ENCODE measurements around the gene SSR4.
A peak's percentile ranks its signal among the peaks of the same experiment; 100 is the strongest.

GRCh38 chrX:153829799-153830639 lies 35.6 kb downstream of the SSR4 start, which contains the start of gene PDZD4:
- TF ChIP-seq, protein P1, sequence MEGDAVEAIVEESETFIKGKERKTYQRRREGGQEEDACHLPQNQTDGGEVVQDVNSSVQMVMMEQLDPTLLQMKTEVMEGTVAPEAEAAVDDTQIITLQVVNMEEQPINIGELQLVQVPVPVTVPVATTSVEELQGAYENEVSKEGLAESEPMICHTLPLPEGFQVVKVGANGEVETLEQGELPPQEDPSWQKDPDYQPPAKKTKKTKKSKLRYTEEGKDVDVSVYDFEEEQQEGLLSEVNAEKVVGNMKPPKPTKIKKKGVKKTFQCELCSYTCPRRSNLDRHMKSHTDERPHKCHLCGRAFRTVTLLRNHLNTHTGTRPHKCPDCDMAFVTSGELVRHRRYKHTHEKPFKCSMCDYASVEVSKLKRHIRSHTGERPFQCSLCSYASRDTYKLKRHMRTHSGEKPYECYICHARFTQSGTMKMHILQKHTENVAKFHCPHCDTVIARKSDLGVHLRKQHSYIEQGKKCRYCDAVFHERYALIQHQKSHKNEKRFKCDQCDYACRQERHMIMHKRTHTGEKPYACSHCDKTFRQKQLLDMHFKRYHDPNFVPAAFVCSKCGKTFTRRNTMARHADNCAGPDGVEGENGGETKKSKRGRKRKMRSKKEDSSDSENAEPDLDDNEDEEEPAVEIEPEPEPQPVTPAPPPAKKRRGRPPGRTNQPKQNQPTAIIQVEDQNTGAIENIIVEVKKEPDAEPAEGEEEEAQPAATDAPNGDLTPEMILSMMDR (IDR thresholded peaks at IDR 0.05), result no peak
- TF ChIP-seq EZH2 (IDR thresholded peaks at IDR 0.05; ENCODE audit: borderline replicate concordance, insufficient read depth, low read depth, low read length, poor library complexity, severe bottlenecking), result peak; percentile 95

Data from B cell (primary cell).